VCaP (cell line): Measurements from ENCODE around the gene AP2S1.
"Not testable (repeated sequence)": the region's sequence is repeated elsewhere in the genome, so short reads cannot be mapped to it uniquely, and the experiment has no call there.

ENCODE experiments used
- H3K27ac ChIP-seq: fragments of 450-650 bp; 2 replicates; pipeline ENCODE4 v1.5.1; 2017
- CTCF ChIP-seq: fragments of 450-650 bp; conservative IDR thresholded peaks from 2 replicates; pipeline ENCODE4 v1.5.1; 2017; ENCODE audit warnings: mild to moderate bottlenecking, moderate library complexity

The AP2S1 gene

GRCh38 chr19:46887240-46887782, 36.7 kb upstream of the AP2S1 start:
- TF ChIP-seq CTCF = no peak
- no peak overlapping the region for H3K27ac ChIP-seq

GRCh38 chr19:46886546-46887239, 36.0 kb upstream of the AP2S1 start:
- H3K27ac ChIP-seq = no peak overlapping the region
- no peak for TF ChIP-seq CTCF

- TF ChIP-seq CTCF = no peak
- H3K27ac ChIP-seq = no peak overlapping the region
Observed at GRCh38 chr19:46885411-46885810, 34.8 kb upstream of the AP2S1 start.

- H3K27ac ChIP-seq = not testable (repeated sequence)
Observed at GRCh38 chr19:46882751-46883150, 32.1 kb upstream of the AP2S1 start.

GRCh38 chr19:46882034-46882433, 31.4 kb upstream of the AP2S1 start:
- no peak overlapping the region for H3K27ac ChIP-seq

GRCh38 chr19:46881092-46881491, 30.4 kb upstream of the AP2S1 start:
- H3K27ac ChIP-seq = no peak overlapping the region
- TF ChIP-seq CTCF = no peak

More at GRCh38 chr19:46882034-46882433, 31.4 kb upstream of the AP2S1 start:
- TF ChIP-seq CTCF = no peak

GRCh38 chr19:46880431-46880830, 29.8 kb upstream of the AP2S1 start:
- no peak overlapping the region for H3K27ac ChIP-seq

More at GRCh38 chr19:46880431-46880830, 29.8 kb upstream of the AP2S1 start:
- TF ChIP-seq CTCF = no peak
